ELF-1 (cell line): ENCODE measurements around the gene PHKG2.

Experiments
- DNase-seq: peaks from one replicate; pipeline ENCODE4 v3.0.0-alpha.2; 2016; ENCODE audit warnings: low read depth, low spot score

PHKG2 gene

GRCh38 chr16:30775131-30775391 lies 26.8 kb downstream of the PHKG2 start:
- DNase-seq = no peak

- DNase-seq = peak; percentile 94
Measured at GRCh38 chr16:30775392-30776188, 27.4 kb downstream of the PHKG2 start.

GRCh38 chr16:30777591-30778297 lies 29.5 kb downstream of the PHKG2 start:
- DNase-seq = no peak

GRCh38 chr16:30778549-30779244 lies 30.5 kb downstream of the PHKG2 start:
- peak; percentile 67 for DNase-seq

- DNase-seq = no peak
Measured at GRCh38 chr16:30779596-30779995, 31.4 kb downstream of the PHKG2 start.

GRCh38 chr16:30780021-30780420 lies 31.8 kb downstream of the PHKG2 start:
- no peak for DNase-seq

GRCh38 chr16:30780549-30780948 lies 32.3 kb downstream of the PHKG2 start:
- no peak for DNase-seq

GRCh38 chr16:30782486-30783279 lies 34.5 kb downstream of the PHKG2 start:
- DNase-seq = no peak

- DNase-seq = no peak
Measured at GRCh38 chr16:30783280-30784109, 35.3 kb downstream of the PHKG2 start.

- DNase-seq = no peak
Measured at GRCh38 chr16:30784215-30784614, 36.0 kb downstream of the PHKG2 start.

GRCh38 chr16:30785126-30786106 lies 37.2 kb downstream of the PHKG2 start:
- DNase-seq = no peak

GRCh38 chr16:30786115-30786935 lies 38.1 kb downstream of the PHKG2 start:
- DNase-seq = peak; percentile 46

GRCh38 chr16:30786936-30787612 lies 38.8 kb downstream of the PHKG2 start, which contains the start of gene ZNF629:
ZNF629 (minus strand) TSS chr16:30787205; CDS start chr16:30784482, 2,723 bp downstream.
- DNase-seq = peak; percentile 77

GRCh38 chr16:30787613-30788378 lies 39.6 kb downstream of the PHKG2 start:
- DNase-seq = no peak

GRCh38 chr16:30793508-30794069 lies 45.4 kb downstream of the PHKG2 start:
- DNase-seq = no peak

- DNase-seq = no peak
Measured at GRCh38 chr16:30794634-30795033, 46.4 kb downstream of the PHKG2 start.

- DNase-seq = no peak
Measured at GRCh38 chr16:30797670-30798309, 49.6 kb downstream of the PHKG2 start.
